NB4 (cell line): Measurements from ENCODE around the gene EMC8.

Experiments used
- CTCF ChIP-seq: IDR thresholded peaks from one replicate; pipeline ENCODE4 v1.5.1; 2012; ENCODE audit warnings: low read depth, low read length
- MAX ChIP-seq: IDR thresholded peaks from 2 replicates; pipeline ENCODE4 v1.6.1; 2011; ENCODE audit warnings: low read depth, low read length
- MYC ChIP-seq: IDR thresholded peaks from 2 replicates; pipeline ENCODE4 v1.6.1; 2011; ENCODE audit warnings: low read depth, low read length
- POLR2A ChIP-seq: IDR thresholded peaks from 2 replicates; pipeline ENCODE4 v1.6.1; 2011; ENCODE audit warnings: mild to moderate bottlenecking; ENCODE audit not compliant: insufficient read length; ENCODE audit errors: extremely low read depth

- TF ChIP-seq CTCF: no peak
- TF ChIP-seq POLR2A: no peak
- no peak for TF ChIP-seq MYC
- no peak for TF ChIP-seq MAX
These were observed 345 bp downstream of the EMC8 start for GRCh38 chr16:85798901-85799496.
